Suprapubic skin (tissue), 3 donors: ENCODE results near the gene LIN37.

Experiments
- CTCF ChIP-seq, 2 donors: fragments of 200-600 bp in 1 of 2; fragments of 450-650 bp in 1 of 2; sonication (generic) in 1 of 2; IDR thresholded peaks; one replicate each; pipeline ENCODE4 v1.5.1; 2016 to 2019; ENCODE audit warnings: antibody characterized with exemption in 2 of 2, mild to moderate bottlenecking in 1 of 2, moderate library complexity in 1 of 2
- POLR2AphosphoS5 ChIP-seq, 3 donors: sonication (generic); formaldehyde crosslinking; IDR thresholded peaks; one replicate each; pipeline ENCODE4 v1.6.1; 2017; ENCODE audit warnings: antibody characterized with exemption in 3 of 3

DNA sequence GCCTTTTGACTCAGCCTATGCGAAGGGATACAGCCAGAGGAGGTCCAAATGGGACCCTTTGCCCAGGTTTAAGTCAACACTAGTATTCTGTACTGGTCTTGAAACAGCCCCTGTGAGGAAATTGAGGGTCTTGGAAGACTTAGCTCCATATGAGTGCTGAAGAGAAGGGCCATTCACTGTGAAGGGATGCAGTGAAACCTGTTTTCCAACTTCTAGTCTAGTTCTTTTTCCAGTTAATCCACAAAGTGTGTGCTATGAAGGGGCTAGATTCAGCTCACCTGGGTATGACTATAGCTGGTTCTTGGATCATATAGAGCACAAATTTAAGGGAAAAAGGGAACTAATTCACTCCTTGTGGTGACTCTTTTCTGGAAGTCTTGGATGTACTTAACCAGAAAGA is 40.0 kb upstream of the LIN37 start:
- TF ChIP-seq CTCF (IDR thresholded peaks at IDR 0.05) (no peak), POLR2AphosphoS5 (IDR thresholded peaks at IDR 0.05) (no peak)
